Measurements from ENCODE around the gene SYNE2.
A peak's percentile ranks its signal among the peaks of the same experiment; 100 is the strongest.

The SYNE2 gene

GRCh38 chr14:64060199-64060545 lies 207.4 kb downstream of the SYNE2 start:
- TF ChIP-seq CTCF (IDR thresholded peaks at IDR 0.05; ENCODE audit: extremely low read depth, insufficient read depth, missing control alignments), result no peak
- in situ Hi-C loops (cut with MboI; ENCODE audit: low pct_unique_long_range_greater_than_20kb, low sequenced_read_pairs, unreplicated experiment), result no loop called here
- DNase-seq (ENCODE audit: low spot score), result no peak

GRCh38 chr14:64060648-64061096 lies 207.9 kb downstream of the SYNE2 start:
- peak; percentile 28 for TF ChIP-seq CTCF (IDR thresholded peaks at IDR 0.05; ENCODE audit: extremely low read depth, insufficient read depth, missing control alignments)
- DNase-seq (ENCODE audit: low spot score), result no peak
- in situ Hi-C loops (cut with MboI; ENCODE audit: low pct_unique_long_range_greater_than_20kb, low sequenced_read_pairs, unreplicated experiment), result no loop called here

- in situ Hi-C loops (cut with MboI; ENCODE audit: low pct_unique_long_range_greater_than_20kb, low sequenced_read_pairs, unreplicated experiment), result no loop called here
- no peak for DNase-seq (ENCODE audit: low spot score)
- TF ChIP-seq CTCF (IDR thresholded peaks at IDR 0.05; ENCODE audit: extremely low read depth, insufficient read depth, missing control alignments), result no peak
Observed at GRCh38 chr14:64061115-64061514, 208.3 kb downstream of the SYNE2 start.

- no peak for TF ChIP-seq CTCF (IDR thresholded peaks at IDR 0.05; ENCODE audit: extremely low read depth, insufficient read depth, missing control alignments)
- DNase-seq (ENCODE audit: low spot score), result no peak
- in situ Hi-C loops (cut with MboI; ENCODE audit: low pct_unique_long_range_greater_than_20kb, low sequenced_read_pairs, unreplicated experiment), result no loop called here
Observed at GRCh38 chr14:64061706-64062105, 208.9 kb downstream of the SYNE2 start.

- in situ Hi-C loops (cut with MboI; ENCODE audit: low pct_unique_long_range_greater_than_20kb, low sequenced_read_pairs, unreplicated experiment), result no loop called here
- no peak for DNase-seq (ENCODE audit: low spot score)
- TF ChIP-seq CTCF (IDR thresholded peaks at IDR 0.05; ENCODE audit: extremely low read depth, insufficient read depth, missing control alignments), result no peak
Observed at GRCh38 chr14:64062381-64063115, 209.7 kb downstream of the SYNE2 start.

- in situ Hi-C loops (cut with MboI; ENCODE audit: low pct_unique_long_range_greater_than_20kb, low sequenced_read_pairs, unreplicated experiment), result no loop called here
- no peak for TF ChIP-seq CTCF (IDR thresholded peaks at IDR 0.05; ENCODE audit: extremely low read depth, insufficient read depth, missing control alignments)
- no peak for DNase-seq (ENCODE audit: low spot score)
Observed at GRCh38 chr14:64064447-64064846, 211.6 kb downstream of the SYNE2 start.

Data from GM13977 (cell line).